Lung (tissue), 16 donors: ENCODE measurements around the gene GPR176. TPM values are rescaled to one million over a fixed set of nuclear protein-coding genes. Genes with fewer than 3 reads are reported as not detected.

Experiments
- ATAC-seq: fragments of 200-7000 bp; cut with Tn5 transposase; one replicate; pipeline ENCODE4 v1.9.1; 2020; ENCODE audit warnings: moderate number of reproducible peaks; ENCODE audit not compliant: insufficient read depth, low FRiP score
- DNase-seq, 3 donors: peaks; one replicate each; pipeline ENCODE4 v3.0.0-alpha.2; 2013 to 2017
- H3K27ac ChIP-seq, 2 donors: one replicate each; pipeline ENCODE4 v1.5.1; 2013; ENCODE audit warnings: mild to moderate bottlenecking in 2 of 2, moderate library complexity in 2 of 2, control low read depth in 1 of 2, inconsistent platforms in 1 of 2, low read depth in 1 of 2, low read length in 1 of 2
- H3K27me3 ChIP-seq, 3 donors: one replicate each; pipeline ENCODE4 v1.5.1; 2013; ENCODE audit warnings: low read length in 2 of 3; ENCODE audit not compliant: control insufficient read depth in 3 of 3, insufficient read depth in 3 of 3
- H3K36me3 ChIP-seq, 4 donors: one replicate each; pipeline ENCODE4 v1.5.1; 2013; ENCODE audit warnings: low read length in 4 of 4, mild to moderate bottlenecking in 1 of 4, moderate library complexity in 1 of 4; ENCODE audit not compliant: control insufficient read depth in 4 of 4, insufficient read depth in 4 of 4
- H3K4me1 ChIP-seq, 5 donors: one replicate each; pipeline ENCODE4 v1.5.1; 2013; ENCODE audit warnings: low read length in 5 of 5, mild to moderate bottlenecking in 2 of 5, moderate library complexity in 1 of 5; ENCODE audit not compliant: control insufficient read depth in 5 of 5, insufficient read depth in 5 of 5
- H3K4me3 ChIP-seq: one replicate; pipeline ENCODE4 v1.5.1; 2013; ENCODE audit warnings: mild to moderate bottlenecking, control low read depth, moderate library complexity
- H3K9ac ChIP-seq, 2 donors: one replicate each; pipeline ENCODE4 v1.5.1; 2013; ENCODE audit warnings: low read length in 2 of 2, control low read depth in 1 of 2; ENCODE audit not compliant: insufficient read depth in 1 of 2
- H3K9me3 ChIP-seq, 4 donors: one replicate each; pipeline ENCODE4 v1.5.1; 2013; ENCODE audit warnings: low read length in 3 of 4, mild to moderate bottlenecking in 1 of 4, moderate library complexity in 1 of 4; ENCODE audit not compliant: control insufficient read depth in 4 of 4, insufficient read depth in 3 of 4
- WGBS, 2 donors: extraction: QIAGEN DNeasy Blood & Tissue Kit; methylation state at CpG; one replicate each; pipeline ENCODE4 v1.1.7; 2013; 5-methylcytosine and 5-hydroxymethylcytosine counted together
- long read RNA-seq, 5 donors: transcript quantifications; one replicate each; lab custom pipeline, GENCODE V29; 2026
- polyA plus RNA-seq, 2 donors: library from polyadenylated mRNA; stranded (reverse); fragments of 200-250 nt; gene quantifications; one replicate each; pipeline ENCODE4 v1.2.1, GENCODE V29; 2013
- total RNA-seq, 2 donors: library from RNA; depleted of rRNA in 1 of 2; stranded (reverse); fragments of >200 nt in 1 of 2; gene quantifications; one replicate each; pipeline ENCODE4 v1.2.1, GENCODE V29; 2014 to 2021
- TF ChIP-seq, protein P1 (sequence below): IDR thresholded peaks from 2 replicates; pipeline ENCODE4 v1.5.1; 2012; ENCODE audit warnings: mild to moderate bottlenecking; ENCODE audit errors: control extremely low read depth, extremely low read depth
- donor health status: control.
- donor health status: control.
- donor health status: Bipolar disorder and iron deficiency.
- donor health status: healthy.
- donor health status: DM: yes; HTN: yes; CAD: no.

GPR176 gene, protein sequence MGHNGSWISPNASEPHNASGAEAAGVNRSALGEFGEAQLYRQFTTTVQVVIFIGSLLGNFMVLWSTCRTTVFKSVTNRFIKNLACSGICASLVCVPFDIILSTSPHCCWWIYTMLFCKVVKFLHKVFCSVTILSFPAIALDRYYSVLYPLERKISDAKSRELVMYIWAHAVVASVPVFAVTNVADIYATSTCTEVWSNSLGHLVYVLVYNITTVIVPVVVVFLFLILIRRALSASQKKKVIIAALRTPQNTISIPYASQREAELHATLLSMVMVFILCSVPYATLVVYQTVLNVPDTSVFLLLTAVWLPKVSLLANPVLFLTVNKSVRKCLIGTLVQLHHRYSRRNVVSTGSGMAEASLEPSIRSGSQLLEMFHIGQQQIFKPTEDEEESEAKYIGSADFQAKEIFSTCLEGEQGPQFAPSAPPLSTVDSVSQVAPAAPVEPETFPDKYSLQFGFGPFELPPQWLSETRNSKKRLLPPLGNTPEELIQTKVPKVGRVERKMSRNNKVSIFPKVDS
- total RNA-seq (1 to 10 TPM; 5.9 to 9.0 TPM), polyA plus RNA-seq (1 to 10 TPM; 1.7 to 7.3 TPM)
- long read RNA-seq, donor 1: 0 reads
- long read RNA-seq, donor 2: 0 reads
- long read RNA-seq, donor 3: 0 reads
- long read RNA-seq, donor 4: 0 reads
- long read RNA-seq, donor 5: 0 reads

DNA sequence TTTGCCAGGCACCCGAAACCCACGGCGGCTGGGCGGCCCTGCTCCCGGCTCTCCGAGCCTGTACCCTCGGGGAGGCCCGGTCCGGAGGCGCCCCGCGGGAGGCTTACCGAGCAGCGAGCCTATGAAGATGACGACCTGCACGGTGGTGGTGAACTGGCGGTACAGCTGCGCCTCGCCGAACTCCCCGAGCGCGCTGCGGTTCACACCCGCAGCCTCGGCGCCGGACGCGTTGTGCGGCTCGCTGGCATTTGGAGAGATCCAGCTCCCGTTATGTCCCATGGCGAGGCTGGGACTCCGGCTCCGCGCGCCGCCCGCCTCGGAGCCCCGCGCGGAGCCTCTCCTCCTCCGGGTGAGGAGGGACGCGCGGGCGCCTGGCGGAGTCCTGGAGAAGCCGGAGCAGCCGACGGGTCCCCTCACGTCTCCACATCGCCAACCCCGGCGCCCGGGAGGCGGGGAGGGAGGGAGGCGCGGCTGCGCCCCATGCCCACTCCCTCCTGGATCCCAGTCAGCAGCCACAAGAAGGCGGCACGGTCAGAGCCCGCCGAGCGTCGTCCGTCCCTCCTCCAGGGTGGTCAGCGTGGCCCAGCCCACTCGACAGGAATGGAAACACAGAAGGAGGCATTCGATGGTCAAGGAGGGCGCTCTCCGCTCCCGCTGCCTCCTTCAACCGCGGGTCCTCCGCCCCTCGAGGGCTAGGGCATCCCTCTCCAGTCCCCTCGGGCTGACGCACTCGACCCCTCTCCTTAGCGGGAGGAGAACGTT lies at the start of gene GPR176:
TSS of gene GPR176 (minus strand) at position 519 of the 762 bp plus-strand sequence. CDS start at position 279, 240 bp downstream.
- no peaks in the 10 kb centered on the region for H3K36me3 ChIP-seq
- DNase-seq (peak; percentile 36 to 52 (median 41)), ATAC-seq (peak; percentile 32)
- H3K27me3 ChIP-seq: peaks cover 0 to 30% (median 16%) of the 10 kb centered on the region in 3 donors
- peak within 1 kb of the TSS; percentile 35 to 83 for H3K27ac ChIP-seq
- H3K9ac ChIP-seq: peak within 1 kb of the TSS in 1 of 2 donors; percentile 75
- H3K9me3 ChIP-seq: peaks cover 0 to 4% (median 0%) of the 10 kb centered on the region in 4 donors
- WGBS, 2 donors: 0 to 2% methylated on average over 58 to 84 of the region's 84 CpGs
- H3K4me1 ChIP-seq: peaks cover 0 to 18% (median 0%) of the 10 kb centered on the region in 5 donors
- TF ChIP-seq, protein P1, sequence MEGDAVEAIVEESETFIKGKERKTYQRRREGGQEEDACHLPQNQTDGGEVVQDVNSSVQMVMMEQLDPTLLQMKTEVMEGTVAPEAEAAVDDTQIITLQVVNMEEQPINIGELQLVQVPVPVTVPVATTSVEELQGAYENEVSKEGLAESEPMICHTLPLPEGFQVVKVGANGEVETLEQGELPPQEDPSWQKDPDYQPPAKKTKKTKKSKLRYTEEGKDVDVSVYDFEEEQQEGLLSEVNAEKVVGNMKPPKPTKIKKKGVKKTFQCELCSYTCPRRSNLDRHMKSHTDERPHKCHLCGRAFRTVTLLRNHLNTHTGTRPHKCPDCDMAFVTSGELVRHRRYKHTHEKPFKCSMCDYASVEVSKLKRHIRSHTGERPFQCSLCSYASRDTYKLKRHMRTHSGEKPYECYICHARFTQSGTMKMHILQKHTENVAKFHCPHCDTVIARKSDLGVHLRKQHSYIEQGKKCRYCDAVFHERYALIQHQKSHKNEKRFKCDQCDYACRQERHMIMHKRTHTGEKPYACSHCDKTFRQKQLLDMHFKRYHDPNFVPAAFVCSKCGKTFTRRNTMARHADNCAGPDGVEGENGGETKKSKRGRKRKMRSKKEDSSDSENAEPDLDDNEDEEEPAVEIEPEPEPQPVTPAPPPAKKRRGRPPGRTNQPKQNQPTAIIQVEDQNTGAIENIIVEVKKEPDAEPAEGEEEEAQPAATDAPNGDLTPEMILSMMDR: no peak
- peak within 1 kb of the TSS; percentile 62 for H3K4me3 ChIP-seq

DNA sequence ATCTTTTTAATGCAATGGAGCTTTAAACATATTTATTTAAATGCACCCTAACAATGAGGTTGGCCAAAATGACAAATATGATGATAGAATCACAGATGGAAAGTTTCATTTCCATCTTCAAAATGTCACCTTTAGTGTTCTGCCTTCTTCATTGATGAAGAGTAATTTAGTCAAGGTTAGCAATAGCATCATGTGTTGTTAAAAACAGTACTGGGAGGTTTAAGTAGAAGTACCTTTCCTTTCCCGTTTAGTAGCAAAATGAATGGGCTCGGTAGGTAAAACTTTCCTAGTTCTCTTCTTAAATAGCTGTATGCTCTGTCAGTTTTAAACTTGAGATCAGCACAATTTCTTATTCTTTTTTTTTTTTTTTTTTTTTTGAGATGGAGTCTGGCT lies 48.9 kb upstream of the GPR176 start:
- TF ChIP-seq, protein P1: no peak
- Histone ChIP-seq H3K9ac (no peak overlapping the region), H3K36me3 (peaks cover 13 to 29% (median 24%) of the 10 kb centered on the region in 4 donors), H3K27ac (no peak overlapping the region), H3K4me1 (peaks cover 0 to 5% (median 0%) of the 10 kb centered on the region in 5 donors), H3K4me3 (no peak overlapping the region), H3K9me3 (no peaks in the 10 kb centered on the region), H3K27me3 (no peaks in the 10 kb centered on the region)
- no peak for ATAC-seq
- DNase-seq: no peak
- 92 to 97% methylated on average over 2 of the region's 2 CpGs for WGBS, 2 donors

DNA sequence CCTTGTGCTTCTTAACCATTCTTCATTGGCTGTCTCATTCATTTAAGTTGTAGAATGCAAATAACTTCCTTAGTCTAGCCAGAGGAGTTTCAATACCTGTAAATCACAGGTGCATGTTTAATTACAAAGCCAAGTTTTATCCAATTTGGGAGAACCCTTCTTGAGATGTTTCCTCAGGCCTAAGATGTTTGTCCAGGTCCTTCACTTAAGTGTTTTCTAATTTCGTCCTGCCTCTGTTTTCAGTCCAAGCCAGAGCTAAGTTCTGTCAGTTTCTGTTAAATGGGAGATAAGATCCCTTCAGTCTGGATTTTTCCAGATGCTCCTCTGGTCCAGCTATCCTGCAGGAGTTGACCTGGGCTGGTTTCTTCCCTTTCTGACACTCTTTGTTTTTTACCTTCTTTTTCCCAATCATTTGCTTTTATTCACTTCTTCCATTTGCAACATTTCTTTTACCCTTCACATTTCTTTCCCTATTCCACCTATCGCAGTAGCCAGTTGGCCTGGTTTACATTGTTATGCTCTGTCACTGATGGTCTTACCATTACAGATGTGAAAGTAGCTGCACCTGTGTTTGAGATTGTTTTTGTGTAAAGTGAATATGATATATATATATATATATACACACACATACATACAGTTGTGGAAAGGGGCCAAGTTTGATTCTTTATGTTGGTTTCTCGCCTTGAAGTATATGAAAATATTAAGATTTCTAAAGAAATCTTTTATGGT lies 48.4 kb upstream of the GPR176 start:
- H3K36me3 ChIP-seq: peaks cover 9 to 26% (median 21%) of the 10 kb centered on the region in 4 donors
- no peak overlapping the region for H3K4me3 ChIP-seq
- no peaks in the 10 kb centered on the region for H3K27me3 ChIP-seq
- peaks cover 0 to 5% (median 0%) of the 10 kb centered on the region in 5 donors for H3K4me1 ChIP-seq
- TF ChIP-seq, protein P1: no peak
- no peaks in the 10 kb centered on the region for H3K9me3 ChIP-seq
- 82 to 91% methylated on average over 3 of the region's 3 CpGs for WGBS, 2 donors
- H3K9ac ChIP-seq: no peak overlapping the region
- DNase-seq (peak in 1 of 3 donors; percentile 8), ATAC-seq (peak; percentile 27)
- H3K27ac ChIP-seq: no peak overlapping the region
